ENCODE measurements around the gene SLC49A3.
"Not testable (repeated sequence)": the region's sequence is repeated elsewhere in the genome, so short reads cannot be mapped to it uniquely, and the experiment has no call there.

Gene SLC49A3

DNA sequence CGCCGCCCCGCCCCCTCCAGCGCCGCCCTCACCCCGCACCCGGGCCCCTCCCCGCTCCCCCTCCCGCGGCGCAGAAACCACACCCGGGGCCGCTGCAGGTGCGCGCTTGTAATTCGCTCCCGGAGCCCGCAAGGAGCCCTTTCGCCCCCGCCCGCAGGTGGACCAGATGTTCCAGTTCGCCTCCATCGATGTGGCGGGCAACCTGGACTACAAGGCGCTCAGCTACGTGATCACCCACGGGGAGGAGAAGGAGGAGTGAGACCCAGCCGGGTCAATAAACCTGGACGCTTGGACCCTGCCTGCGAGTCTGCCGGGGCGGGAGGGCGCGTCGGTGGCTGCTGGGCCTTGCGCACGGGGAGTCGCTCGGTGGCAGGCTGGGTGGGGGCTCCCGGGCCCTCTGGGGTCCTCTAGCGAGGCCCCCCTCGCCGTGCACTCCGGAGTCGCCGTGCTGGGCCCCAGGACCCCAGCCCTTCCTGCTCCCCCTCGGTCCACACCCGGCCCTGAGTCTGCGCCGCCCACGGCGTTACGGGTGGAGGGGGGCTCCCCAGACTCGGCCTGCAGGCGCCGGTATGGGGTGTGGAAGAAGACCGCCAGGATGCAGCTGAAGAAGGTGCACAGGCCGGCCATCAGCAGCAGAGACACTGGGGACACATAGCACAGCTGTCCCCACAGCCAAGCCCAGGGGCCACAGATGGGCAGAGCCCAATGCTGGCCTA, 7.1 kb downstream of the SLC49A3 start:
- DNase-seq (ENCODE audit: low read depth in 2 of 2): no peak

DNA sequence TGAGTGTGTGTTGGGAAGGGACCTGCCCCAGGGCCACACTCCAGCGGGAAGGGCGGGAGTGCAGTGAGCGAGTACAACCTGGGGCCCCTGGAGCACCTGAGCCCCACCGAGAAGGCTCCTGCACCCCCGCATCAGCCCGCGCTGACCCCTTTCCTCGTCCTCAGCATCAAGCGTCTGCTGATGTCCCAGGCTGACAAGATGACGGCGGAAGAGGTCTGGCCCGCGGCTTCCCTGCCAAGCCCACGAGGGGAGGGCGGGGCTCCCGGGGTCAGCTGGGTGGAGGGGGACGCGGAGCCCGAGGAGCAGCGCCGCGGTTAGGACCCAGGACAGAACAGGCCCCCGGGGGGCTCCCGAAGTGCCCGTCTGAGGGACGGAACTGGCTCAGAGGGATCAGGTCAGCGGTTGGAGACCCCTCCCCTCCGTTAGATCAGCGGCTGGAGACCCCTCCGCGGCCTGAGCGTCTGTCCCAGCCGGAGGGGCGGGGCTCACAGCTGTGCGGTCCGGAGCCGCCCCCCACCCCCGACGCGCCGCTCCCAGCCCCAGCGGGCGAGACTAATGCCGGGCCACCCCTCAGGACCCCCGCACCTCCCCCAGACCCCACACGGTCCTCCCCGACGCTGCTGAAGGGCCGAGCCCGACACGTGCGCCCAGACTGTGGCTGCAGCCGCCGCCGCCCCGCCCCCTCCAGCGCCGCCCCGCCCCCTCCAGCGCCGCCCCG, 7.9 kb downstream of the SLC49A3 start:
- DNase-seq (ENCODE audit: low read depth in 2 of 2): peak in 1 of 2 donors; percentile 54

DNA sequence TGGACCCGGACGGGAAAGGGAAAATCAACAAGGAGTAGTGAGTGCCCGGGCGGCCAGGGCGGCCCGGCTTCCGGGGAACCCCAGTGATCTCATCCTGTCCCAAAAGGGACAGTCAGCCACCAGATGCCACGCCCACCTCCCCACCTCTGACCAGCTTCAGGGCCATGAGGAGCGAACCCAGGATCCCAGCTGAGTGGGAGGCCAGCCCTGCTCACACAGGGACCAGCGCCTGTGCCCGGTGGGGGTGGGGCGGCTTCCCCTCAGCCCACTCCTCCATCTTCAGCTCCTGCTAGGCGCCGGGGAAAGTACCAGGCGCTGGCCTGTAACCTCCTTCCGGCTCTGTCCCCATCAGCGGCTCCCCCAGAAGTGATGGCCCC, 8.4 kb downstream of the SLC49A3 start:
- DNase-seq (ENCODE audit: low read depth in 2 of 2): no peak

DNA sequence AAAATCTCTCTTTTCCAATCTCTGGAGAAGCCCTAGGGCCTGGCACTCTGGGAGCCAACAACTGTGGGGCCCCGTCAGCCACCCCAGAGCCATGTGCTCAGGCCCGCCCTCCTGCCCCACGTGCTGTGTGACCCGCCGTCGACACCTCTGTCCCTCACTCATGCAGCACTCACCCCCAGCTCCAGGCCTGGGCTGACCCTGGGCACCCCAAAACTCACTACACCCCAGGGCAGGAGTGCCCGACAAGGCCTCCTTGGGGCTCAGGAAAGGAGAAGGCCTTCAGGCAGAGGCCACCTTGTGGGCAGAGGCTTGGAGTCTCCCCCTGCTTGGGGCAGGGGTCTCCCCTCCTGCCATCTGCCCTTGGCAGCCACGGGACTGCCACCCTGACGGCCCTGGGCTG, 8.9 kb downstream of the SLC49A3 start:
- no peak for DNase-seq (ENCODE audit: low read depth in 2 of 2)

DNA sequence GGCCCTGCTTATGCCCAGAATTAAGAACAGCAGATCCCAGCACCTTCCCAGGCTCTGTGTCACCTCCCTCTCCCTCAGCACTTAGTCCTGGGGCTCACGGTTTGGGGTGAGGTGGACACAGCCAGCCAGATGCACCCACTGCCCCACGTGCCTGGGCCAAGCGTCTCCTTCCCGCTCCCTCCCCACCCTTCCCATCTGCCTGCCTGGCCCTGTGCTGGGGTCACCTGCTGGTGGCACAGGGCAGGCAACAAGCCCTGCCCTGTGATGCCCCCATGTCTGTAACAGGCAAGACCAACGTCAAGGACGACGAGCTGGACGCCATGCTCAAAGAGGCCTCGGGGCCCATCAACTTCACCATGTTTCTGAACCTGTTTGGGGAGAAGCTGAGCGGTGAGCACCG, 9.3 kb downstream of the SLC49A3 start:
- DNase-seq (ENCODE audit: low read depth in 2 of 2): no peak

DNA sequence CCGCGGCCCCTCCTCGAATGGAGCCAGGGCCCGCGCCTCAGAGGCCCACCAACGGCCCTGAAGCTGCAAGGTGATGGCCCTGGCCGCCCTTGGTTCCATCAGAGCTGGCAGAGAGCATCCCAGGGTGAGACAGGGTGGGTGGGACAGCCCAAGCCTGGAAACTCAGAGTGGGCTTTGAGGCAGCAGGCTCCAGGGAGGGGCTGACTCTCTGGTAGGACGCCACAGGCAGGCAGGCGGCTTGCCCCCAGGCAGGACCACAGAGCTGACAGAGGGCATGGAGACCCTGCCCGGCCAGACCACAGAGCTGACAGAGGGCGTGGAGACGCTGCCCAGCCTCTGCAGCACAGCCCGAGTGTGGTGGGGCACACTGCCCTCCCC, 9.9 kb downstream of the SLC49A3 start:
- no peak for DNase-seq (ENCODE audit: low read depth in 2 of 2)

DNA sequence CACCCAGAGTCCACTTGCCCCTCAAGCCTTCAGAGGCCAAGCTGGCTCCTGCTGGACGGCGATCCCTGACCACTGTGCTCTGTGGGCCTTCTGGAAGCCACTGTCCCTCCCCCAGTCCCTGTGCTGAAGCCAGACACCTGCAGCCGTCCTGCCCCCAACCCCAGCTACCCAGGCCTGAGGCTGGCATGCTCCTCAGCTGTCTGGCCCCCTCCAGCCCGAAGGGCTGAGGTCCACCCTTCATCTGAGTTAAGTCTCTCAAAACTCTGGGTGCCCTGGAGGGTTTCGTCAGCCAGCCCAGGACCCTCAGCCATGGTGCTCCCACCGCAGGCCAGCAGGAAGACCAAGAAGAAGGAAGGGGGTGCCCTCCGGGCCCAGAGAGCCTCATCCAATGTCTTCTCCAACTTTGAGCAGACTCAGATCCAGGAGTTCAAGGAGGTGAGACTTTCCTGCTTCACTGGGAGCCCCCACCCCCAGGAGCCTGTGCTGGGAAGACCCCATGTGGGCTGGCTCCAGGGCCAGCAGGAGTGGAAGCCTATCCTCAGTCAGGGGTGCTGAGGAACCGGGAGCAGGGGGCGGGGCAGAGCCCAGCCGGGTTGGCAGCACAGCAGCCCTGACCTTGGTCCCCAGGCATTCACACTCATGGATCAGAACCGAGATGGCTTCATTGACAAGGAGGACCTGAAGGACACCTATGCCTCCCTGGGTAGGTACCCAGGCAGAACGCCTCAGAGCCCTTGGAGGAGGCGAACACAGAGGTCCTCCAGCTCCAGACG, 10.4 kb downstream of the SLC49A3 start:
- DNase-seq (ENCODE audit: low read depth in 2 of 2): no peak

DNA sequence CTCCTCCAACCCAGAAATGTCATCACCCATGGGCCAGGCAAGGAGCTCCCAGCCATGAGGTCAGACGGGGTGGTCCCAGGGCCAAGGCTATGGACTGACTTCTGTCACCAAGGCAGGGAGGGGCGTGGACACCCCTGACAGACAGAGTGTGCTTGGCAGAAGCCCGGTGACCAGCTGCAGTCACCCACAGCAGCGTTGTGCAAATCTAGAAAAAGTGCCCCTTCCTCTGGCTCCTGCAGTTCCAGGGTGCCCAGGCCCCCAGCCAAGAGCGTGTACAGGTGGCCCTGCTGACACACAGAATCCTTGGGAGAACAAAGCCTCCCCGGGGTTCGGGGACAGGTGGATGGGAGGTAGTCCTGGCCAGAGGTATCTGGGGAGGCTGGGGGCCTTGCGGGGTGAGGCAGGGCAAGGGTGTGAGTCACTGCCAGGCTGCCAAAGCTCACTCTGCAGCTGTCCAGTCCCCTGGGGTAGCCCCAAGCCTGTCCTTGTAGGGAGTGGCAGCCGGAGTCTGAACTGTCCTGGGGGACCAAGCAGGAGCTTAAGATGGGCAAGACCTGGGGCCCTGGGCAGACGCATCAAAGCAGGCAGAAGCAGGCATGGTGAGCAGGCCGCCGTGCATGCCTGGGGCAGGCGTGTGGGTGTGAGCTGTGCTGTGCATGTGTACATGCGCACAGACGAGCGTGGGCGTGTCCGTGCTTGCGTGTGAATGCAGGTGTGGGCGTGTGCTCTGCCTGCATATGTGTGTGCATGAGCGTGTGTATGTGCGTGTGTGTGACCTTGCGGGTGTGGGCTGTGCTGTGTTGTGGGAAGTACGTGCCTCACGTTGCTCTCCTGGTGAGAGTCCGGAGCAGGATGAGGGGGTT, 11.3 kb downstream of the SLC49A3 start:
- no peak for DNase-seq (ENCODE audit: low read depth in 2 of 2)

DNA sequence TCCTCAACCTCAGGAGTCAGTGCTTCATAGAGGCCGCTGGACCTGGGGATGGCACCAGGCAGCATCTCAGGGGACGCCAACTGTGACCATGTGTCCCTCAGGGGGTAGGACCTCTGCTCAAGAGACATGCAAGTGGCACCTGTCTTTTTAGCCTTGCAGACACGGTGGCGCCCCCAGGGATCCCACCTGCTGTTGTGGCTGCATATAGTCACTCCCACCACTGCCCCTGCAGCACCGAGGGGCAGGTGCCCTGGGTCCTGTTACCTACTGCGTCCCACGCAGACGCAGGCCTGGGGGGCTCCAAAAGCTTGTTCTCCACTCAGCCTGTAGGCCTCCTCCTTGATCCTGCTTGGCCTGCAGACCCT, 12.1 kb downstream of the SLC49A3 start:
- no peak for DNase-seq (ENCODE audit: low read depth in 2 of 2)

DNA sequence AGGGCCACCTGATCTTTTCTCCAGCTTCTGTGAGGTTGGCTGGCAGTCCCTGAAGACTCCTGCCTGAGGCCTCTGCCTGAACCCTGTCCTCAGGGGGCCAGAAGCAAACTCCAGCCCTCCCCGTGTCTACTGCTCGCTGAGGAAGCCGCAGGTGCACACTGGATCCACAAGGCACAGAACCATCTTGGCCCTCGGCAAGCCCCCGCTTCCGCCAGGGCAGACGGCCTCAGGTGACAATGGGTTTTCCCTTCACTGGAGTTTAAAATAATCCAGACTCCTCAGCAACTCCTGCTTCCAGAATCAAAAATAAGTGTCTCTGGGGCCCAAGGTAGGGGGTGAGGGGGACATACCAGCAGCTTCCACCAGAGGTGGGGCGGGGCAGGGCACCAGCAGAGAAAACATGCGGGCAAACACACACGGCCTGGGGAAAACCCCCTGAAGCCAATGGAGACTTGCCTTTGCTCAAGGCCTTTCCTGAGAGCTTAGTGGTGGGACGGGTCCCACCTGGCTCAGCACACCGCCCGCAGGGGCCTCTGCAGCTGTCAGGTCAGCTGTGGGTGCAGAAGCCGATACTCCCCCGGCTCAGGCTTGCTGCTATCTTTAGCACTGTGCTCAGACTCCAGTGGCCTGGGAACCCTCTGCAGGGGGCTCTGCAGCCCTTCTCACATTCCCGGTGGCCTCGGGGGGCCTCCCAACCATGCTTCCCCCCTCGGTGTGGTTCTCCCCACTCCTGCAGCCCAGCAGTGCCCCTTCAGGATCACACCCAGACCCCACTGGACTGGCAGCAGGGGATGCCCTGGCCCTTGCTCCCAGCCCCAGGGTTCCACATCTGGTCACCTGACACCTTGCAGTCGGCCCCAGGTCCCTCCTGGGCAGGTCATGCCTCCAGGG, 12.7 kb downstream of the SLC49A3 start:
- DNase-seq (ENCODE audit: low read depth in 2 of 2): no peak

DNA sequence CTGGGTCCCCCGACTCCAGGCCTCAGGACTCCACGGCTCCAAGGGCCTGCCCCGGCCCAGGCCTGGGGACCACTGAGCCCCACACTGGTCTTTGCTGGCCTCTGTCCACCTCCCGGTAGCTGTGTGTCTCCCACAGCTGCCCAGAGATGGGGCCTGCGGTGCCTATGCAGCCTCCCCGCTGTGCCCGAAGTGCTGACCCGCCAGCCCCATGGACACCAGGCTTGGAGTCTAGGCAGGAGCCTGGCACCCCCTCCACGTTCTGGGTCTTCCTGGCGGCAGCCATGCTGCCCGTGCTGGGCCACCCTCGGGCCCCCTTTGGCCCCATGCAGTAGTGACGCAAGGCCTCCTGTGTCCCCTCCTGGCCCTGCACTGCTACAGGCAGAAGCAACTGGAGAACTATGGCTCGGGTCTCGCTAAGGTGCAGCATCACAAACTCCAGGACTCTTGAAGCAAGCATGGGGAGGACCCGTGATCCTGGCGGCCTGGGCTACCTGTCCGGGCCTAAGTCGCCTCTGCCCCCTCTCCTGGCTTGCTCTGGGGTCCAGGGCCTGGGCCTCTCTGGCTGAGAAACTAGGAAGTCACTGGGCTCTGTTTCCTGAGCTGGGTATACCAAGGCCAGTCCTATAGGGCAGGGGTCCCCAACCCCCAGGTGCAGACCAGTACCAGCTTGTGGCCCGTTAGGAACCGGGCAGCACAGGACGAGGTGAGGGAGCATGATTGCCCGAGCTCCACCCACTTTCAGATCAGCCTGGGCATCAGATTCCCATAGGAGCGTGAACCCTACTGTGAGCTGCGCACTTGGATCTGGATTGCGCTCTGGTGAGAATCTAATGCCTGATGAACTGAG, 13.7 kb downstream of the SLC49A3 start:
- no peak for DNase-seq (ENCODE audit: low read depth in 2 of 2)

DNA sequence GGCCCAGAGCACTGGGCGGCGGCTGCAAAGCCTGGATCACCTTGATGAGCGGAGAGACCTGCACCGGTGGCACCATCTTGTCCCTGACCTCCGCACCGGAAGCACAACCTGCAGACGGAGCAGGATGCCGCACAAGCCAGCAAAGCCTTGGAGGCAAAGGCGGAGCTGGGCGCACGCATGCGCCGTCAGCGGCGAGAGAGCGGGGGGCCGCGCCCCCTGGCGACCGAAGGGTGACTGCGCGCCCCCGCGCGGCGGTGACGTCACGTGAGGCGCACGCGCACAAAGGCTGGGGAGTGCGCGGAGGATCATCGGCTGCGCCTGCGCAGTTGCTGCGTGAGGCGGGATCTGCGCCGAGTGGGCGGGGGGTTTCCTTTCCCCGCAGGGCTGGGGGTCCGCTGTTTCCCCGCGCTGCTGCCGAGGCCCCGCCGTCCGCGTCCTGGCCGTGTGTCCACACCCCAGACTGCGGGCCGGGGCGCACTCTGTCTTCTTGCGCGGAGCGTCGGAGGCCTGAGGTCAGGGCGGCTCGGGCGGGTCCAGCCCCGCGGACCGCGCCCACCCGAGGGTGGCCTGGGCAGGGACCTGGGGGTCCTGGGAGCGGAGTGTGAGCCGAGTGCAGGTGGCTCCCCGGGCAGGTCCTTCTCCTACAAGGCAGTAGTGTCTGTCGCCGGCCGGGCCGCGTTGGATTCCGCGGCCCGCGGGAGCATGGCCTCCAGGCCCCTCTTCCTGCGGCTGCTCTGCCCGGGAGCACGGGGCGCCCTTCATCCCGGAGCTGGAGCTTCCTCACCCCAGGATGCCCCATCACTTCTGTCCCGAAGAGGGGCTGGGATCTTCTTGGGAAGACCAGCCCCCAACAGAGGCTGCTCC, 14.5 kb downstream of the SLC49A3 start, which contains the start of the genes ATP5ME and MYL5:
Gene ATP5ME (minus strand): TSS at position 105 of the 864 bp plus-strand sequence. CDS start 29 bp downstream, at position 76.
Gene MYL5 (plus strand): TSS at position 371 of the 864 bp plus-strand sequence. CDS start 3,485 bp downstream, outside the sequence.
- peak; percentile 94 to 97 for DNase-seq (ENCODE audit: low read depth in 2 of 2)

DNA sequence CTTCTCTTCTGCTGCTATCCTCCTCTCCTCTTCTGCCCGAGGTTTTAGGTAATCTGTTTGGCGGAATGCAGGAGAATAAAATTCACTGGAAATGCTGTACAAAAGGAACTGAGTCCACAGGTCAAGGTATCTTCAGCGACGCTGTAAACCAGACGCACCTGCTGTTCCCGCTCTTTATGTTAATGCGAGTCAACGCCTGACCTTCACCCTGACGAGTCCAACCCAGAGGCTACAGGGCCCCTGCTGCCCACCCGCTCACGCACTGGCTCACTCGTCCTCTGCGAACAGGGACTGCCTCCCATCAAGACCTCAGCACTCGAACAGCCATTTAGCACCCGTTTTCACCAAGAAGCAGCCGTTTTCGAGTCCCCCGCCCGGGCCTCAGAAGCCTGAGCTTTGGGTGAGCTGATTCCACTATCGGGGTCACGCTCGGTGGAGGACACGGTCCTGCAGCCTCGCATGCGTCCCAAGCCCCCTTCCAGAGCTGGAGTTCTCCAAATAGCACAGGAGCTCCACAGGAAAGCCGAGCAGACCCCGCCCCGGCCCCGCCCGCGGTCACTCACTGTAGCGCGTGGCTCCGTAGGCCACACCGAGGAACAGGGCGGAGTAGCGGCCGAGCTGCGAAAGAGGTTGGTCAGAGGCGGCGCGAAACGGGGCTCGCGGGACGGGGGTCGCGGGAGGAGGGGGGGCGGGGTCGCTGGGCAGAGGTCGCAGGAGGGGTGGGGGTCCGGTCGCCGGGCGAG, 15.4 kb downstream of the SLC49A3 start:
- no peak for DNase-seq (ENCODE audit: low read depth in 2 of 2)

DNA sequence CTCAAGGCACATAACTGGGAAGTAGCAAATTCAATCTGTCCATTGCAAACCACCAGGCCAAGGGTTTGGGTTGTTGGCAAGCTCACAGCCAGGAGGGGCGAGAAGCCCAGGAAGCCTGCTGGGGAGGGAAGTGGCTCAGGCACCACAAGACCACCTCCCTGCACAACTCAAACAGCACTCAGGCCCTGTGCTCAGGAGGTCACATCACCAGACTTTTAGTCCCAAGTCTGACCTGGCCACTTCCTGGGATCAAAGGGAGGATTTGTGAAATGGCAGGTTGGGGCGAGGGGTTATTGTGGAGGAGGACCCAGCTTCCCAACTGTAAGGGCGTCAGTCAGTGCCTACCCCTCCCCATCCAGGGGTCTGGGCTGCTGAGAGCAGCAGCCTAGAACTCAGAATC, 17.2 kb downstream of the SLC49A3 start:
- DNase-seq (ENCODE audit: low read depth in 2 of 2): no peak

DNA sequence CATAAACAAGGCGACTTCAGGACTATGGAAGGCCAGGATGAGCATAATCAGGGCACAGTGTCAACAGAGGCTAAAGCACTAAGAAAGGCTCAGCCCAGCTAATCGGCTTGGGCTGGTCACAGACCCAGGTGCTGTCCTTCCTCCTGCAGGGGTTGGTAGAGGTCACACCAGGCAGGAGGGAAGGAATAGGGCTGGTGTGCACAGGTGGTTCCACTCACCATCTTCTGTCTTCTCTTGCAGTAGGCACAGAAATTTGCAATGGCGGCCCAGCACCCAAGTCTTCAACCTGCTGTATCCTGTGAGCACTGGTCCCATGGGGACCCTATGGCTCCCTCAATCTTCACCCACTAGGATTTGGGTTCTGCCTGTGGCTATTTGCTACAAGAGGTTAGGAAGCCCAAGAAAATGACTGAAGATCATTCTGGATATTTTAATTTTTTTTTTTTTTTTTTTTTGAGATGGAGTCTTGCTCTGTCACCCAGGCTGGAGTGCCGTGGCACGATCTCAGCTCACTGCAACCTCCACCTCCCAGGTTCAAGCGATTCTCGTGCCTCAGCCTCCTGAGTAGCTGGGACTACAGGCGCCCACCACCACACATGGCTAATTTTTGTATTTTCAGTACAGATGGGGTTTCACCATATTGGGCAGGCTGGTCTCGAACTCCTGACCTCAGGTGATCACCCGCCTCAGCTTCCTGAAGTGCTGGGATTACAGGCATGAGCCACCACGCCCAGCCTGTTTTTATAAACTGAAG, 19.0 kb downstream of the SLC49A3 start:
- DNase-seq (ENCODE audit: low read depth in 2 of 2): not testable (repeated sequence)

DNA sequence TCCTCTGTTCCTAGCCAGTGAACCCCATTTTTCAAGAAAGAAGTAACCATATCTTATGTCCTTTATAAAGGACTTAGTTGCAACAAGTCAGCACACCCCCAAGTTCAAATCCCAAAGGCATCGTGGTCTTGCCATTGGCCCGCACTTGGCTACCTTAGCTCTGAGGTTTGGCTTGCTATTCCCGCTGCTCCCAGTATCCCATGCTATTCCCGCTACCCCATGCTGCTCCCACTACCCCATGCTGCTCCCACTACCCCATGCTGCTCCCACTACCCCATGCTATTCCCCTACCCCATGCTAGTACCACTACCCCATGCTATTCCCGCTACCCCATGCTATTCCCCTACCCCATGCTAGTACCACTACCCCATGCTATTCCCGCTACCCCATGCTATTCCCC, 20.7 kb downstream of the SLC49A3 start:
- DNase-seq (ENCODE audit: low read depth in 2 of 2): not testable (repeated sequence)

DNA sequence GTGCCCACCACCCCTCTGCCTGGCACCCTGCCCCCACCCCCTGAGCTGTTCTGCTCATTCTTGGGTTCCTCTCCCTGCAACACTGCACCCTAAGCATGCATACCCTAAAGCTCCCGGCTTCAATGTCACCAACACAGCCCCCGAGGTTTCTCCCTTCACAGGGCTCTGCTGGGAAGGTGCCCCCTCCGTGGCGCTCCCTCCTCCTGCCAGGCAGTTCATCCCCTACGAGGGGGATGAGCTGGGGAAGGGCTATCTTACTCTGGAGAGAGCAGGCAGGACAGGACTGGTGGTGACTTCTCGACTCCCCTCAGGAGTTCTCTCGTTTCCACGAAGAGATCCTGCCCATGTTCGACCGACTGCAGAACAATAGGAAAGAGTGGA, 21.4 kb downstream of the SLC49A3 start:
- no peak for DNase-seq (ENCODE audit: low read depth in 2 of 2)

Measured in stimulated activated CD8-positive, alpha-beta memory T cell treated with anti-CD3 and anti-CD28 coated beads, Interleukin-7, amount 100 ng/mL, for 4 hours (primary cell).